Amniotic stem cell (primary cell): ENCODE results near the gene LRCH3.

Experiments
- DNase-seq: peaks from one replicate; lab custom pipeline; 2025; lab: John Stamatoyannopoulos, UW

The LRCH3 gene

GRCh38 chr3:197791113-197791891, at the start of gene LRCH3:
LRCH3 (plus strand) TSS chr3:197791254; CDS start chr3:197791279, 25 bp downstream.
- DNase-seq: peak; percentile 61

- no peak for DNase-seq
These were observed 48.3 kb upstream of the LRCH3 start for GRCh38 chr3:197742787-197743186.

GRCh38 chr3:197746209-197746608, 44.8 kb upstream of the LRCH3 start:
- no peak for DNase-seq

GRCh38 chr3:197746801-197747237, 44.2 kb upstream of the LRCH3 start:
- no peak for DNase-seq

GRCh38 chr3:197748597-197749314, 42.3 kb upstream of the LRCH3 start:
- peak; percentile 27 for DNase-seq

- peak; percentile 66 for DNase-seq
These were observed 41.8 kb upstream of the LRCH3 start for GRCh38 chr3:197749315-197749600.

- DNase-seq: peak; percentile 76
These were observed 41.3 kb upstream of the LRCH3 start, which contains the start of gene FYTTD1 for GRCh38 chr3:197749601-197750395. FYTTD1 (plus strand) TSS chr3:197749883; CDS start chr3:197749972, 89 bp downstream.

- DNase-seq: peak; percentile 59
These were observed 40.6 kb upstream of the LRCH3 start for GRCh38 chr3:197750396-197750831.

- no peak for DNase-seq
These were observed 40.0 kb upstream of the LRCH3 start for GRCh38 chr3:197750858-197751737.

- DNase-seq: no peak
These were observed 38.9 kb upstream of the LRCH3 start for GRCh38 chr3:197752107-197752506.

- DNase-seq: no peak
These were observed 37.8 kb upstream of the LRCH3 start for GRCh38 chr3:197753263-197753662.

- DNase-seq: no peak
These were observed 34.4 kb upstream of the LRCH3 start for GRCh38 chr3:197756704-197757103.

GRCh38 chr3:197758512-197758911, 32.5 kb upstream of the LRCH3 start:
- DNase-seq: no peak

GRCh38 chr3:197761784-197762183, 29.3 kb upstream of the LRCH3 start:
- DNase-seq: no peak

- no peak for DNase-seq
These were observed 15.7 kb upstream of the LRCH3 start for GRCh38 chr3:197775317-197775716.

- no peak for DNase-seq
These were observed 8.8 kb upstream of the LRCH3 start for GRCh38 chr3:197782230-197782629.

- DNase-seq: no peak
These were observed 7.0 kb upstream of the LRCH3 start for GRCh38 chr3:197784019-197784585.

GRCh38 chr3:197787412-197787811, 3.6 kb upstream of the LRCH3 start:
- no peak for DNase-seq

- DNase-seq: no peak
These were observed 1.7 kb upstream of the LRCH3 start for GRCh38 chr3:197789309-197789708.

GRCh38 chr3:197790033-197790432, 1.0 kb upstream of the LRCH3 start:
- DNase-seq: no peak
